ENCODE results near the gene INS.

- TF ChIP-seq, protein P1, sequence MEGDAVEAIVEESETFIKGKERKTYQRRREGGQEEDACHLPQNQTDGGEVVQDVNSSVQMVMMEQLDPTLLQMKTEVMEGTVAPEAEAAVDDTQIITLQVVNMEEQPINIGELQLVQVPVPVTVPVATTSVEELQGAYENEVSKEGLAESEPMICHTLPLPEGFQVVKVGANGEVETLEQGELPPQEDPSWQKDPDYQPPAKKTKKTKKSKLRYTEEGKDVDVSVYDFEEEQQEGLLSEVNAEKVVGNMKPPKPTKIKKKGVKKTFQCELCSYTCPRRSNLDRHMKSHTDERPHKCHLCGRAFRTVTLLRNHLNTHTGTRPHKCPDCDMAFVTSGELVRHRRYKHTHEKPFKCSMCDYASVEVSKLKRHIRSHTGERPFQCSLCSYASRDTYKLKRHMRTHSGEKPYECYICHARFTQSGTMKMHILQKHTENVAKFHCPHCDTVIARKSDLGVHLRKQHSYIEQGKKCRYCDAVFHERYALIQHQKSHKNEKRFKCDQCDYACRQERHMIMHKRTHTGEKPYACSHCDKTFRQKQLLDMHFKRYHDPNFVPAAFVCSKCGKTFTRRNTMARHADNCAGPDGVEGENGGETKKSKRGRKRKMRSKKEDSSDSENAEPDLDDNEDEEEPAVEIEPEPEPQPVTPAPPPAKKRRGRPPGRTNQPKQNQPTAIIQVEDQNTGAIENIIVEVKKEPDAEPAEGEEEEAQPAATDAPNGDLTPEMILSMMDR (IDR thresholded peaks at IDR 0.05): no peak
- TF ChIP-seq POLR2A (IDR thresholded peaks at IDR 0.05): no peak
Measured at GRCh38 chr11:2143799-2144543, 17.0 kb downstream of the INS start.
